Right lobe of liver (tissue), 4 donors: Measurements from ENCODE around the gene COL28A1.

Experiments
- CTCF ChIP-seq, 4 donors: fragments of 200-600 bp in 3 of 4; fragments of 450-650 bp in 1 of 4; IDR thresholded peaks; one replicate each; pipeline versions ENCODE4 v1.5.1 to v1.8.0; 2016 to 2022; ENCODE audit warnings: antibody characterized with exemption in 4 of 4, mild to moderate bottlenecking in 2 of 4
- POLR2A ChIP-seq: fragments of 450-650 bp; IDR thresholded peaks from one replicate; pipeline ENCODE4 v1.6.1; 2017; ENCODE audit warnings: antibody characterized with exemption, mild to moderate bottlenecking
- donor health status: DM: no; HTN: no; CAD: no.
- donor health status: DM: no; HTN: no; CAD: no.
- donor health status: DM: no; HTN: yes; CAD: no.

- TF ChIP-seq CTCF (IDR thresholded peaks at IDR 0.05) (no peak), POLR2A (no peak)
Measured at GRCh38 chr7:7422641-7423040, 113.0 kb downstream of the COL28A1 start.
